MCF 10A (cell line): ENCODE measurements around the gene GPC5. TPM values are rescaled to one million over a fixed set of nuclear protein-coding genes. Genes with fewer than 3 reads are reported as not detected.
A peak's percentile ranks its signal among the peaks of the same experiment; 100 is the strongest.
"Not testable (repeated sequence)": the region's sequence is repeated elsewhere in the genome, so short reads cannot be mapped to it uniquely, and the experiment has no call there.

Experiments used
- BruUV-seq: library from RNA; stranded (reverse); fragments of 400-500 nt; replicated peaks from 2 replicates; lab custom pipeline; 2021; lab: Mats Ljungman, UMichigan
- CTCF ChIA-PET: fragments of 300-600 bp; sonication (Branson Sonifier 250); formaldehyde crosslinking; extraction: SDS; loops from one replicate; lab custom pipeline; 2021; ENCODE audit warnings: antibody characterized with exemption, inconsistent platforms; lab: Yijun Ruan, JAX
- POLR2A ChIA-PET: fragments of 300-600, 350-650 bp; sonication (Branson Sonifier 250); formaldehyde crosslinking; extraction: SDS; loops from one replicate; lab custom pipeline; 2020; ENCODE audit warnings: antibody characterized with exemption, inconsistent platforms; lab: Yijun Ruan, JAX
- DNase-seq: peaks from one replicate; pipeline ENCODE4 v3.0.0-alpha.2; 2018; ENCODE audit not compliant: unreplicated experiment
- H3K27ac Mint-ChIP-seq: one replicate; pipeline ENCODE4 v1.8.0; 2022; ENCODE audit warnings: mild to moderate bottlenecking, low read depth, mixed read lengths; ENCODE audit not compliant: unreplicated experiment
- H3K27me3 Mint-ChIP-seq: one replicate; pipeline ENCODE4 v1.8.0; 2022; ENCODE audit warnings: mixed read lengths; ENCODE audit not compliant: insufficient read depth, unreplicated experiment
- H3K36me3 Mint-ChIP-seq: one replicate; pipeline ENCODE4 v1.8.0; 2022; ENCODE audit warnings: mild to moderate bottlenecking, moderate library complexity, mixed read lengths; ENCODE audit not compliant: insufficient read depth, unreplicated experiment
- H3K4me1 Mint-ChIP-seq: one replicate; pipeline ENCODE4 v1.8.0; 2022; ENCODE audit warnings: mixed read lengths; ENCODE audit not compliant: insufficient read depth, unreplicated experiment
- H3K4me3 Mint-ChIP-seq: one replicate; pipeline ENCODE4 v1.8.0; 2022; ENCODE audit warnings: mild to moderate bottlenecking, moderate library complexity, mixed read lengths; ENCODE audit not compliant: unreplicated experiment
- H3K9me3 Mint-ChIP-seq: one replicate; pipeline ENCODE4 v1.8.0; 2022; ENCODE audit warnings: mixed read lengths; ENCODE audit not compliant: unreplicated experiment
- CTCF ChIP-seq: fragments of 200-600 bp; IDR thresholded peaks from one replicate; pipeline ENCODE4 v1.8.0; 2022; ENCODE audit warnings: antibody characterized with exemption, mild to moderate bottlenecking; ENCODE audit not compliant: unreplicated experiment
- intact Hi-C: fragments of 100-400 bp; cut with micrococcal nuclease; formaldehyde crosslinking; loops from 2 replicates; pipeline ENCODE4 v1.14.1; 2022
- total RNA-seq: library from RNA; stranded (reverse); gene quantifications from 2 replicates; pipeline ENCODE4 v1.2.3, GENCODE V29; 2022

Gene GPC5
- total RNA-seq, 1 experiment from 2014 or later = not detected

DNA sequence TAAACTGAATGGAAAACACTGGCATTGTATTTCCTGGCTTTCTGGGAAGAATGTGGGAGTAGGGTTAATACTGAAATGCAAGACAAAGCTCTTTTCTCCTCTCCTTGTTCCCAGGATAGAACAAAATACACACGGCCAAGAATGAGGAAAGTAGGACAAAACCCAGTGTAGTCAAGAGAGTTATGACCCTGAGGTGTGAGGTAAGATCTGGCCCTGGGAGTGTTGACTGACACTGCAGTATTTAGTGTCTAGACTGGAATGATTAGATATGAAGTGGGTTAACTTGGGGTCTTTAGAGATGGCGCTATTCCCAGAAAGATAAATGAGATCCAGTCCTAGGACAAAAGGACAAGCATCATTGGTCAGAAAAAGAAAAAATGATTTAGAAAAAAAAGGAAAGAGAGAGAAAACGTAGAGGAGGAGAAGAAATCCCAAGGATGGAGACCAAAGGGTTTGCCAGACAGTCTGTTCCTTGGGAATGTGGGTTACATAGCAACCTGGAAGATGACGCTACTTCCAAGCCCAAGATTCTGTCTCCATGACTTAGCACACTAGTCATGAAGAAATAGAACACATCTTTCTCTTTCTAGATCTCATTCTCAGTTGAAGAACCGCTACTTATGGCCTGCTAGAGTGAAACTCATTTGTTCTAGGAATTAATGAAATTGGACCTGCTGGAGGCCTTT is 1284.6 kb downstream of the GPC5 start:
- H3K4me3 Mint-ChIP-seq = no peak overlapping the region
- no peaks in the 10 kb centered on the region for H3K27me3 Mint-ChIP-seq
- no peak for TF ChIP-seq CTCF
- CTCF ChIA-PET = no interaction called here
- no peaks in the 10 kb centered on the region for H3K36me3 Mint-ChIP-seq
- BruUV-seq = no TSS peak
- peaks cover 7% of the 10 kb centered on the region for H3K9me3 Mint-ChIP-seq
- intact Hi-C loops = no loop called here
- DNase-seq = no peak
- POLR2A ChIA-PET = no interaction called here
- peaks cover 8% of the 10 kb centered on the region for H3K4me1 Mint-ChIP-seq
- H3K27ac Mint-ChIP-seq = no peak overlapping the region

DNA sequence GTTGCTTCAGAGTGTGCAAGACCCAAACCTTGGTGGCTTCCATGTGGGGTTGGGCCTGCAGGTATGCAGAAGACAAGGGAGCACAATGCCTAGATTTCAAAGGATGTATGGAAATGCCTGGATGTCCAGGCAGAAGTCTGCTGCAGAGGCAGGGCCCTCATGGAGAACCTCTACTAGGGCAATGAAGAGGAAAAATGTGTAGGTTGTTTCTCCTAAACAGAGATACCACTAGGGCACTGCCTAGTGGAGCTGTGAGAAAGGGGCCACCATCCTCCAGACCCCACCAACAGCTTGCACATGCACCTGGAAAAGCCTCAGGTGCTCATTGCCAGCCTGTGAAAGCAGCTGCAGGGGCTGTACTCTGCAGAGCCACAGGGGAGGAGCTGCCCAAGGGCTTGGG is 1295.6 kb downstream of the GPC5 start:
- Mint-ChIP-seq H3K4me1 (no peaks in the 10 kb centered on the region), H3K9me3 (peaks cover 11% of the 10 kb centered on the region), H3K27ac (no peak overlapping the region), H3K4me3 (no peak overlapping the region), H3K27me3 (no peaks in the 10 kb centered on the region), H3K36me3 (no peaks in the 10 kb centered on the region)
- CTCF ChIA-PET = no interaction called here
- intact Hi-C loops = no loop called here
- BruUV-seq = no TSS peak
- no peak for DNase-seq
- TF ChIP-seq CTCF = no peak
- POLR2A ChIA-PET = no interaction called here

GRCh38 chr13:92695827-92696226 is 1297.4 kb downstream of the GPC5 start:
- POLR2A ChIA-PET, CTCF ChIA-PET, H3K27me3 Mint-ChIP-seq, H3K4me3 Mint-ChIP-seq, intact Hi-C loops, H3K4me1 Mint-ChIP-seq, DNase-seq, H3K36me3 Mint-ChIP-seq, H3K27ac Mint-ChIP-seq, BruUV-seq: not testable (repeated sequence)
- H3K9me3 Mint-ChIP-seq = peaks cover 11% of the 10 kb centered on the region

GRCh38 chr13:92716749-92717148 is 1318.3 kb downstream of the GPC5 start:
- Mint-ChIP-seq H3K27ac (no peak overlapping the region), H3K4me1 (no peaks in the 10 kb centered on the region), H3K4me3 (no peak overlapping the region), H3K27me3 (no peaks in the 10 kb centered on the region), H3K9me3 (no peaks in the 10 kb centered on the region), H3K36me3 (no peaks in the 10 kb centered on the region)
- BruUV-seq = no TSS peak
- DNase-seq = peak; percentile 40
- peak; percentile 38 for TF ChIP-seq CTCF
- intact Hi-C loops = loop anchor here (1.0 to 5.0 kb wide), 4 partner anchors 141 to 1646 kb away; partner anchors contain the start of gene GPC6
- CTCF ChIA-PET = interaction anchor here (0.6 to 1.8 kb wide), 18 partner anchors 8 to 1647 kb away, joined by 3 to 7 read pairs (median 4); no protein-coding TSS in a partner anchor
- POLR2A ChIA-PET = interaction anchor here (0.7 kb wide), 1 partner anchor 370 kb away, joined by 3 read pairs; no protein-coding TSS in a partner anchor
